Renal cortex interstitium (tissue), 11 donors: ENCODE measurements around the gene IL9R. TPM values are rescaled to one million over a fixed set of nuclear protein-coding genes. Genes with fewer than 3 reads are reported as not detected.
"Not testable (repeated sequence)": the region's sequence is repeated elsewhere in the genome, so short reads cannot be mapped to it uniquely, and the experiment has no call there.

ENCODE experiments used
- DNase-seq, 11 donors: peaks; one replicate each; pipeline ENCODE4 v3.0.0-alpha.2; 2013; ENCODE audit warnings: low read depth in 9 of 11, low spot score in 4 of 11; ENCODE audit errors: extremely low read depth in 1 of 11
- polyA plus RNA-seq, 3 donors: library from polyadenylated mRNA; unstranded; fragments of 120-200 nt; gene quantifications; one replicate each; pipeline ENCODE4 v1.2.1, GENCODE V29; 2013; ENCODE audit not compliant: insufficient read length in 3 of 3

Gene IL9R
- polyA plus RNA-seq, 3 donors, result 0.11 TPM; not detected in 2

DNA sequence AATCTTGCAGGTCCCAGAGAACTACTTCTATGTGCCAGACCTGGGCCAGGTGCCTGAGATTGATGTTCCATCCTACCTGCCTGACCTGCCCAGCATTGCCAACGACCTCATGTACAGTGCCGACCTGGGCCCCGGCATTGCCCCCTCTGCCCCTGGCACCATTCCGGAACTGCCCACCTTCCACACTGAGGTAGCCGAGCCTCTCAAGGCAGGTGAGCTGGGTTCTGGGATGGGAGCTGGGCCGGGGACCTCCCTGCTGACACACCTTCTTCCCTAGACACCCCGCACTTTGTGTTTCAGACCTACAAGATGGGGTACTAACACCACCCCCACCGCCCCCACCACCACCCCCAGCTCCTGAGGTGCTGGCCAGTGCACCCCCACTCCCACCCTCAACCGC lies 25.5 kb downstream of the IL9R start:
- not testable (repeated sequence) for DNase-seq

DNA sequence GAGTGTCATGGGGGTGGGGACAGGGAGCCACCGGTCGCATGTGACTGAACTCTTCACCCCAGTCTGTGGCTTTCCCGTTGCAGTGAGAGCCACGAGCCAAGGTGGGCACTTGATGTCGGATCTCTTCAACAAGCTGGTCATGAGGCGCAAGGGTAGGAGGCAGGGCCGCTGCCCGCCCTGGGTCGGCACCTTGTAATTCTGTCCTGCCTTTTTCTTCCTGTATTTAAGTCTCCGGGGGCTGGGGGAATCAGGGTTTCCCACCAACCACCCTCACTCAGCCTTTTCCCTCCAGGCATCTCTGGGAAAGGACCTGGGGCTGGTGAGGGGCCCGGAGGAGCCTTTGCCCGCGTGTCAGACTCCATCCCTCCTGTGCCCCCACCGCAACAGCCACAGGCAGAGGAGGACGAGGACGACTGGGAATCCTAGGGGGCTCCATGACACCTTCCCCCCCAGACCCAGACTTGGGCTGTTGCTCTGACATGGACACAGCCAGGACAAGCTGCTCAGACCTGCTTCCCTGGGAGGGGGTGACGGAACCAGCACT lies 27.5 kb downstream of the IL9R start:
- not testable (repeated sequence) for DNase-seq

DNA sequence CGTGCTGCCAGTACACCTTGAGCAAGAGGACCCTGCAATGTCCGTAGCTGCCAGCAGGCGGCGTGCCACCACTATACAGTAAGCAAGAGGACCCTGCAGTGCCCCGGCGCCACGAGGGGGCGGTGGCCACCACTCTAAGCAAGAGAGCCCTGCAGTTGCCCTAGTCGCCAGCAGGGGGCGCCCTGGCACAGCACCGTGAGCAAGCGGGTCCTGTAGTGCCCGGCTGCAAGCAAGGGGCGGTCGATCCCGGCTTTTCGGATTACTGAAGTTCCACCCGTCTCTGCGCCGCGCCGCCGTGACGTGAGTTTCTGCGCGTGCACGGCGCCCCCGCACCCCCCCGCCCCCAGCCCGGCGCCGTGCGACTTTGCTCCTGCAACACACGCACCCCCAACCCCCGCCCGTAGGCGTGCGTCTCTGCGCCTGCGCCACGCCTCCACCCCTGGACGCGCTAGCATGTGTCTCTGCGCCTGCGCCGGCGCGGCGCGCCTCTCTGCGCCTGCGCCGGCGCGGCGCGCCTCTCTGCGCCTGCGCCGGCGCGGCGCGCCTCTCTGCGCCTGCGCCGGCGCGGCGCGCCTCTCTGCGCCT lies 31.2 kb downstream of the IL9R start:
- not testable (repeated sequence) for DNase-seq

DNA sequence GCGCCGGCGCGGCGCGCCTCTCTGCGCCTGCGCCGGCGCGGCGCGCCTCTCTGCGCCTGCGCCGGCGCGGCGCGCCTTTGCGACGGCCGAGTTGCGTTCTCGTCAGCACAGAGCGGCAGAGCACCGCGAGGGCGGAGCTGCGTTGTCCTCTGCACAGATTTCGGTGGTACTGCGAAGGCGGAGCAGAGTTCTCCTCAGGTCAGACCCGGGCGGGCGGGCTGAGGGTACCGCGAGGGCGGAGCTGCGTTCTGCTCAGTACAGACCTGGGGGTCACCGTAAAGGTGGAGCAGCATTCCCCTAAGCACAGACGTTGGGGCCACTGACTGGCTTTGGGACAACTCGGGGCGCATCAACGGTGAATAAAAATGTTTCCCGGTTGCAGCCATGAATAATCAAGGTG lies 31.8 kb downstream of the IL9R start:
- DNase-seq, result not testable (repeated sequence)

DNA sequence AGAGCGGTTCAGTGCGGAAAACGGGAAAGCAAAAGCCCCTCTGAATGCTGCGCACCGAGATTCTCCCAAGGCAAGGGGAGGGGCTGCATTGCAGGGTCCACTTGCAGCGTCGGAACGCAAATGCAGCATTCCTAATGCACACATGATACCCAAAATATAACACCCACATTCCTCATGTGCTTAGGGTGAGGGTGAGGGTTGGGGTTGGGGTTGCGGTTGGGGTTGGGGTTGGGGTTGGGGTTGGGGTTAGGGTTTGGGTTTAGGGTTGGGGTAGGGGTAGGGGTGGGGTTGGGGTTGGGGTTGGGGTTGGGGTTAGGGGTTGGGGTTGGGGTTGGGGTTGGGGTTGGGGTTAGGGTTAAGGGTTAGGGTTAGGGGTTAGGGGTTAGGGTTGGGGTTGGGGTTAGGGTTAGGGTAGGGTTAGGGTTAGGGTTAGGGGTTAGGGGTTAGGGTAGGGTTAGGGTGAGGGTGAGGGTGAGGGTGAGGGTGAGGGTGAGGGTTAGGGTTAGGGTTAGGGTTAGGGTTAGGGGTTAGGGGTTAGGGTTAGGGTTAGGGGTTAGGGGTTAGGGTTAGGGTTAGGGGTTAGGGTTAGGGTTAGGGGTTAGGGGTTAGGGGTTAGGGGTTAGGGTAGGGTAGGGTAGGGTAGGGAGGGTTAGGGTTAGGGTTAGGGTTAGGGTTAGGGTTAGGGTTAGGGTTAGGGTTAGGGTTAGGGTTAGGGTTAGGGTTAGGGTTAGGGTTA lies 32.4 kb downstream of the IL9R start:
- peak in 3 of 11 donors; percentile 4 to 42 (median 20) for DNase-seq

DNA sequence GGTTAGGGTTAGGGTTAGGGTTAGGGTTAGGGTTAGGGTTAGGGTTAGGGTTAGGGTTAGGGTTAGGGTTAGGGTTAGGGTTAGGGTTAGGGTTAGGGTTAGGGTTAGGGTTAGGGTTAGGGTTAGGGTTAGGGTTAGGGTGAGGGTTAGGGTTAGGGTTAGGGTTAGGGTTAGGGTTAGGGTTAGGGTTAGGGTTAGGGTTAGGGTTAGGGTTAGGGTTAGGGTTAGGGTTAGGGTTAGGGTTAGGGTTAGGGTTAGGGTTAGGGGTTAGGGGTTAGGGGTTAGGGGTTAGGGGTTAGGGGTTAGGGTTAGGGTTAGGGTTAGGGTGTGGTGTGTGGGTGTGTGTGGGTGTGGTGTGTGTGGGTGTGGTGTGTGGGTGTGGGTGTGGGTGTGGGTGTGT lies 33.0 kb downstream of the IL9R start:
- DNase-seq, result not testable (repeated sequence)

Other genes starting within 250 kb of the IL9R start
- 10 to 100 TPM; 43.3 to 50.8 (median 45.6) TPM for gene VAMP7, start 116.4 kb upstream of the IL9R start, polyA plus RNA-seq